NCI-H2107 treated with DMSO at 0.1 percent for 48 hours (cell line): ENCODE measurements around the gene ALKBH6.

Source experiments
- DNase-seq: peaks from one replicate; lab custom pipeline; 2025; ENCODE audit not compliant: unreplicated experiment; lab: John Stamatoyannopoulos, UW

Gene ALKBH6

GRCh38 chr19:35960432-35960972, 53.5 kb downstream of the ALKBH6 start:
- no peak for DNase-seq

DNA sequence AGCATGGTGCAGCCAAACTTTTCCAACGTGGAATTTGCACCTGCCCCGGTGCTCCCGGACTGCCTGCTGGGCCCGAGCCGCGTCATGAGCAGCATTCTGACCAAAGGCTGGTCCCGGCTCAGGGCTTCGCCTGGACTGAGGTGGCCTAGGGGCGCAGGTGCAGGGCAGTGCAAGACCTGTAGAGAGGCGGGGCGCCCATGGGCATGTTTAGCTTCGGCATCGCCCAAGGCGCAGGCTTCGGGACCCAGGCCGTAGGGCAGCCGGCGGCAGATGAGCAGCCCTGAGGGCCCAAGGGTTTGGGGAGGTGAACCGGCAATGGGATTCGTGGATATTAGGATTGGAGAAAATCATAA, 54.1 kb downstream of the ALKBH6 start:
- DNase-seq = no peak
